ENCODE measurements around the gene YBX1. TPM values are rescaled to one million over a fixed set of nuclear protein-coding genes. Genes with fewer than 3 reads are reported as not detected.
A peak's percentile ranks its signal among the peaks of the same experiment; 100 is the strongest.
"Not testable (repeated sequence)": the region's sequence is repeated elsewhere in the genome, so short reads cannot be mapped to it uniquely, and the experiment has no call there.

The YBX1 gene
- total and polyA plus RNA-seq, 10 donors: 361 to 684 (median 427) TPM

GRCh38 chr1:42747125-42747524, 64.9 kb downstream of the YBX1 start:
- H3K4me3 ChIP-seq: no peak overlapping the region
- no peaks in the 10 kb centered on the region for H3K9me3 ChIP-seq
- peaks cover 4 to 63% (median 39%) of the 10 kb centered on the region in 6 donors for H3K36me3 ChIP-seq
- peaks cover 0 to 38% (median 11%) of the 10 kb centered on the region in 6 donors for H3K4me1 ChIP-seq
- peak; percentile 84 for DNase-seq
- TF ChIP-seq POLR2AphosphoS5 (IDR thresholded peaks at IDR 0.05) (peak; percentile 21 to 52 (median 23)), CTCF (IDR thresholded peaks at IDR 0.05 in 8 of 11, conservative IDR thresholded peaks at IDR 0.05 in 3 of 11) (peak in 10 of 11 experiments; percentile 35 to 69 (median 56)), POLR2A (IDR thresholded peaks at IDR 0.05) (no peak)
- 55 to 69% (median 58%) methylated on average over 14 of the region's 14 CpGs for WGBS, 5 donors
- H3K27me3 ChIP-seq (replicated peaks in 1 of 7): no peaks in the 10 kb centered on the region
- H3K27ac ChIP-seq: peak overlapping the region in 1 of 8 donors; percentile 65
- intact Hi-C loops (cut with DNase I; ENCODE audit: low total_unique reads): loop anchor here (5.0 kb wide), 1 partner anchor 170 kb away; no protein-coding TSS in a partner anchor

DNA sequence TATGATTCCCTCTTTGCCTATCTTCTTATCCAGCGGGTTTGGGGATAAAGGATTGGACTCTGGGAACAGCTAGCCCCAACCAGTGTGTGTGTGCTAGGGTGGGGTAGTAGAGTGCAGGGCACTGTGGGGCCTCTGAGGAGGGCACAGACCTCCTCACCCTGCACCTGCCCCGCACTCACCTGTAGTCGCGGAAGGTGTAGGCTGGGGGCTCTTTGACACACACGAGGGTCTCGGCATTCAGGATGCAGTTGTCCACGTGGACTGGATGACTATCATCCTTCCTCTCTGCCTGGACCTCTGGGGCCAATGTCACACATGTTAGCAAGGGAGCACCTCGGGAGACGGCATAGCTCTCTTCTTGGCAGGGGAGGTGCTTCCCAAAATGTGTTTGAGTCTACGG, 65.8 kb downstream of the YBX1 start:
- intact Hi-C loops (cut with DNase I; ENCODE audit: low total_unique reads): loop anchor here (5.0 kb wide), 1 partner anchor 171 kb away; no protein-coding TSS in a partner anchor
- 74 to 91% (median 85%) methylated on average over 9 to 10 of the region's 10 CpGs for WGBS, 5 donors
- H3K27me3 ChIP-seq (replicated peaks in 1 of 7): no peaks in the 10 kb centered on the region
- no peak overlapping the region for H3K4me3 ChIP-seq
- H3K4me1 ChIP-seq: peaks cover 0 to 38% (median 11%) of the 10 kb centered on the region in 6 donors
- H3K9me3 ChIP-seq: no peaks in the 10 kb centered on the region
- H3K36me3 ChIP-seq: peaks cover 8 to 72% (median 48%) of the 10 kb centered on the region in 6 donors
- no peak for DNase-seq
- TF ChIP-seq POLR2A (IDR thresholded peaks at IDR 0.05): no peak
- no peak for TF ChIP-seq CTCF (IDR thresholded peaks at IDR 0.05 in 8 of 11, conservative IDR thresholded peaks at IDR 0.05 in 3 of 11)
- peak in 1 of 3 donors; percentile 12 for TF ChIP-seq POLR2AphosphoS5 (IDR thresholded peaks at IDR 0.05)
- H3K27ac ChIP-seq: peak overlapping the region in 5 of 8 donors; percentile 42 to 65 (median 60)

DNA sequence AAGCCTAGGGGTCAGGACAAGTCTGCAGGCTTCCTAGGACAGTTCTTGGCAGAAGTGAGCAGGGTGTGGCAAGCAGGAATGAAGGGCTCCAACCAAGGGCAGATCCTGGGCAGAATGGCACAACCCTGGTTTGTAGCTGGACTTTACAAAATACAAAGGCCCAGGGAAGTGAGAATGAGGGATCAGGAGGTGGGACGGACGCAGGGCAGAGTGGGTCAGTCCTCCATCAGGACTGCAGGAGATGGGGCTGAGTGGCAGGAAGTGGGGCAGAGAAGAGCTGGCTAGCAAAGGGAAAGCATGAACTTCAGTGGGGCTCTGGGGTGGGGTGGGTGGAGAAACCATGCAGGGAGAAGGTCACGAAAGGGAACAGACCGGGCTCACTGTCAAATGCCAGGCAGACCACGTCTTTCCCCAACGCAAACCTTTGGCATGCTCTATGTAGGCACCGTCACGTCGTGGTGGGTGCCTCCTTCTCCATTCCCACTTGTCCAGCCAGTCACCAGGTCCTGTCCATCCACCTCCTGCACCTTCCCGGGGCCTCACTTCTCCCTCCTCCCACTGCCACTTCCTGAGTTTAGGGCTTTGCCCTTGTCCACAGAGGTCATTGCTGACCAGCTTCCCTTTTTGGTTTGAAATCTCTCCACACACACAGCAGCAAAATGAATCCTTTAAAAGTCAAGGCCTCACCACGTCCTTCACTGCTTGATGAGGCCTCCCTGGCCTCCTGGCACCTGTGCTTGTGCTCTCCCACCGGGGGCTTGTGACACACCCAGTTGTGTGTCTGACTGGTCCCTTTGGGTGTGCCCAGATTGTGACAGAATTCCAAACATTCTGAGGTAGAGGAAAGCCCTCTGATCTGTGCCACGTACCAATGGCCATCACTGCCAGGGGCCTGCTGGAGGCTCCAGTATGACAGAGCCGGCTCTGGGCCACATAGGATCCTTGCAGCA, 66.5 kb downstream of the YBX1 start:
- no peak overlapping the region for H3K4me3 ChIP-seq
- intact Hi-C loops (cut with DNase I; ENCODE audit: low total_unique reads): loop anchor here (5.0 kb wide), 1 partner anchor 171 kb away; no protein-coding TSS in a partner anchor

GRCh38 chr1:42750041-42750440, 67.8 kb downstream of the YBX1 start:
- H3K4me3 ChIP-seq: no peak overlapping the region
- peaks cover 0 to 52% (median 11%) of the 10 kb centered on the region in 6 donors for H3K4me1 ChIP-seq
- peaks cover 8 to 92% (median 63%) of the 10 kb centered on the region in 6 donors for H3K36me3 ChIP-seq
- no peaks in the 10 kb centered on the region for H3K27me3 ChIP-seq (replicated peaks in 1 of 7)
- 94 to 96% (median 96%) methylated on average over 11 to 12 of the region's 12 CpGs for WGBS, 5 donors
- no peak for DNase-seq
- no peak for TF ChIP-seq POLR2A (IDR thresholded peaks at IDR 0.05)
- TF ChIP-seq POLR2AphosphoS5 (IDR thresholded peaks at IDR 0.05): no peak
- TF ChIP-seq CTCF (IDR thresholded peaks at IDR 0.05 in 8 of 11, conservative IDR thresholded peaks at IDR 0.05 in 3 of 11): no peak
- H3K27ac ChIP-seq: peak overlapping the region in 2 of 8 donors; percentile 60 to 65
- no peaks in the 10 kb centered on the region for H3K9me3 ChIP-seq
- intact Hi-C loops (cut with DNase I; ENCODE audit: low total_unique reads): no loop called here

More for the DNA sequence above, 66.5 kb downstream of the YBX1 start:
- Histone ChIP-seq H3K36me3 (peaks cover 8 to 79% (median 50%) of the 10 kb centered on the region in 6 donors), H3K27ac (peak overlapping the region in 6 of 8 donors; percentile 20 to 65 (median 54)), H3K9me3 (no peaks in the 10 kb centered on the region), H3K4me1 (peaks cover 0 to 42% (median 11%) of the 10 kb centered on the region in 6 donors), H3K27me3 (replicated peaks in 1 of 7) (no peaks in the 10 kb centered on the region)
- no peak for TF ChIP-seq POLR2A (IDR thresholded peaks at IDR 0.05)
- peak in 1 of 3 donors; percentile 14 for TF ChIP-seq POLR2AphosphoS5 (IDR thresholded peaks at IDR 0.05)
- no peak for DNase-seq
- WGBS, 5 donors: 64 to 87% (median 67%) methylated on average over 13 to 14 of the region's 14 CpGs

DNA sequence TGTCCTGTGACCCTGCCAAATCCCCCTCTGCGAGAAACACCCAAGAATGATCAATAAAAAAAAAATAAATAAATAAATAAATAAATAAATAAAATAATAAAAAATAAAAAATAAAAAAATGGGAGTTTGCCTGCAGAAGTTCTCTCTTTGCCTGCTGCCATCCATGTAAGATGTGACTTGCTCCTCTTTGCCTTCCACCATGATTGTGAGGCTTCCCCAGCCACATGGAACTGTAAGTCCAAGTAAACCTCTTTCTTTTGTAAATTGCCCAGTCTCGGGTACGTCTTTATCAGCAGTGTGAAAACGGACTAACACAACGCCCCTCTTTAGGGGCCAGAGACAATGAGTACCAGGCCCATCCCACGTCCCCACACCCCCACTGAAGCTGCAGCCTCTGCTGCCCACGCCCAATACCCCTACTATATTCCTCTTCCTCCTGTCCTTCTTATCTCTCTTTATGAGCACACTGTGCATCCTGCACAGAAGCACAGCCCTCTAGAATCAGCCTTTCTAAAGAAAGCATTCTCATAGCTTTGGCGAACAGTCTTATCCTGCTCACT, 69.4 kb downstream of the YBX1 start:
- DNase-seq; H3K9me3 ChIP-seq; intact Hi-C loops (cut with DNase I; ENCODE audit: low total_unique reads); H3K4me3 ChIP-seq; H3K27me3 ChIP-seq (replicated peaks in 1 of 7): not testable (repeated sequence)
- peaks cover 10 to 95% (median 68%) of the 10 kb centered on the region in 6 donors for H3K36me3 ChIP-seq
- 85 to 92% (median 89%) methylated on average over 8 of the region's 8 CpGs for WGBS, 5 donors
- H3K4me1 ChIP-seq: peaks cover 0 to 50% (median 11%) of the 10 kb centered on the region in 6 donors
- H3K27ac ChIP-seq: peak overlapping the region in 1 of 8 donors; percentile 31

Measured in spleen (tissue), 11 donors.